Stimulated activated naive CD4-positive, alpha-beta T cell (primary cell): ENCODE results near the gene ANKFY1.

Experiments
- DNase-seq, 6 experiments: peaks; one replicate each; lab custom pipeline; 2025; lab: John Stamatoyannopoulos, UW

ANKFY1 gene

DNA sequence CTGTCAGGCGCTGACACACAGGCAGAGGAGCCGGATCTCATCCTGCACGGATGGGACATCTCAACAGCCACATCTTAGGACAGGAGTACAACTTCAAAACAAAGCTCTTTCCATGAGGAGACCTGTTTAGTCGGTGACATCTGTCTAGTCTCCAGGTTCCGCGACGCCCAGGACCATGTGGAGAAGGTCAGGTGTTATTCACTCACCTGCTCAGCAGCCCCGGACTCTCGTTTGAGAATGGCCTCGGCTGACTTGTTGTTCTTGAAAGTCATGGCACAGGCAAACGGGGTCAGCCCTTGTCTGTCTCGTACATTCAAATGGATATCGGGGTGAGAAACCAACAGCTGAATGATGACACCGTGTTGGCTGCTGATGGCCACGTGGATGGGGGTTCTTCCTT is 85.1 kb downstream of the ANKFY1 start:
- no peak for DNase-seq

DNA sequence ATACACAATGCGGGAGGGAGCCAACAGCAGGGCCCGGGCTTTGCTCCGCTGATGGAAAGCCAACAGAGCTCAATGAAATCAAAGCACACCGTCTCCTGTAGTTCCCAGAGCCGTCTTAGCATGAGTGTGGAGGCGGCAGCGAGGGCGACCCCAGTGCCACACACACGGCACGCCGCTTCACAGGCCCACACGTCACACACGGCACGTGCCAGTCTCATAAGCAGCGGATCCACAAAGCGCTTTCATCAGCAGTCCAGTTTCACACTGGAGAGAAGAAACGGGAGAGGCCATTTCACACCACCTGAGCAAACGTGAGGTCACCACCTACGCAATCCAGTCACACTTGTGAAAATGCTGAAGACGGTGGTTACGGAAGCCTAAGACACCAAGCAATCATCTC is 86.0 kb downstream of the ANKFY1 start:
- DNase-seq = no peak

DNA sequence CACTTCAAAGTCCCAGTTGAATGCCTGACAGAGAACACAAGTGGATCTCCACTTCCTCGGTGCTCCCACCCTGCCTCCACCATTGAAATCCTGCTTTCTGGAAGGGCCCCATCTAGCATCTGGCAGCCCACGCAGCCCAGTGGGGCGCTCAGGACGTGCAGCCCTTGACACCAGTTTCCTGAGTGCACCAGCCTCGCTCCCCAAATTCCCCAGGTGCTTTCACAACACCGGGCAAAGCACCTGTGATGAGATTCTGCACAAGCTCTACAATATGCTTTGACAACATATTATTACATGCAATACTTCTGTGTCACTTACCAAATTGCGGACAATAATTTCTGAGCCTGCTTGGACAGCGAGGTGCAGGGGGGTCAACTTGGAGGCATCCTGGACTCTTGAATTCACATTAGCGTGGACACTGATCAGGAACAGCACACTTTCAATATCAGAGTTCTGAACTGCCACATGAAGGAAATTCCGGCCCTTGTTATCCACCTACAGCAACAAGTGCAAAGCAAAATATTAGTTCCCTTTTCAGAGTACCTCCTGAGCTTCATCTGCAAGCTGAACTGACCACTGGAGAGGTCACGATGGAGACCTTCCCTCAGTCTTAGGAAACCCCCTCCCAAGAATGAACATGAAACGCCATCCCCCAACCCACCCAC is 86.8 kb downstream of the ANKFY1 start:
- peak in 1 of 6 experiments; percentile 16 for DNase-seq

DNA sequence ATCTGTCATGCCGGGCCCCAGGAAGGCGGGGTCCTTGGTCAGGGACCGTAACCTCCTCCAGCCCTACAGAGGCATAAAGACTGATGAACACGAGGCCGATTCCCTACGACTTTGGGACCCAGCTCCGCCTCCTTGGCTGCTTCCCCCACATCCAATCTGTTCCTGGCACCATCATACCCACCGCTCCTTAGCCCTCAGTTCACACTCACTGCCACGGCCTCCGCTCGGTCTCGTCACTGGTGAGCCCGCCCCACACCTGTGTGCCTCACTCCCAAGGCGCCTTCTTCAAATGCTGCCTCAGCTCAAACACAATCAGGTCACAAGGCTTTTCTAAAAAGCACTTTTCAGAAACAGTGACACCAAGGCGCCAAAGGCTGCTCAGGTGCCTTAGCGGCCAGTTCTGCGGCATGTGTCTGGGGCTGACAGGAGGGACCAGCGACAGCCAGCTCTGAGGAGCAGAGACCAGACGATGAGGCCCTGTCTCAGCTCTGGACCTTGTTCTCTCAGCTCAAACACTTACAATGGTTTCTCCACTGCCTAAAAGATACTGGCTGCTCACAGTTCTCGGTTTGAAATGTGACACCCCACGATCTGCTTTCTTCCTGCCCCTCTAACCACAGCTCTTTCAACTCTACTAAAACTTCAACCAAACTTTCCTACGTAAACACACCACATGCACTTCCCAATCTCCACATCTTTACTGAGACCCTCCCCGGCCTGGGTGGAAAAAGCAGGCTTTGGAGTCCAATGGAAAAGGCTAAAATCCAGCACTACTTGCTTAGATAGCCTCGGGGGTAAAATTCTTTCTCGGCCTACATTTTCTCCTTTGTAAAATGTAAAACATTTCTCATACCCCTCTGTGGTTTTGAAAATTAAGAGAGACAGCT is 87.6 kb downstream of the ANKFY1 start:
- peak; percentile 15 to 78 (median 48) for DNase-seq

DNA sequence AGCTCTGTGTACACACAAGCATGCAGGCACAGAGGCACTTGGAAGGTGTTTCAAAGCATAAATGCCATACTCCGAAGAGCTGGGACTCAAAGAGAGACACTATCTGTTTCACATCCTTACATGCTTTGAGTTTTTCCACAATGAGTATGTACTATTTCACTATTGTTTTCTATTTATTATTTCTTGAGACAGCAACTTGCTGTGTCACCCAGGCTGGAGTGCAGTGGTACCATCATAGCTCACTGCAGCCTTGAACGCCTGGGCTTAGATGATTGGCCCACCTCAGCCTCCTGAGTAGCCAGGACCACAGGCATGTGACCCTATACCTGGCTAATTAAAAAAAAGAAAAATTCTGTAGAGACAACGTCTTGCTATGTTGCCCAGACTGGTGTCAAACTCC is 89.2 kb downstream of the ANKFY1 start:
- no peak for DNase-seq

DNA sequence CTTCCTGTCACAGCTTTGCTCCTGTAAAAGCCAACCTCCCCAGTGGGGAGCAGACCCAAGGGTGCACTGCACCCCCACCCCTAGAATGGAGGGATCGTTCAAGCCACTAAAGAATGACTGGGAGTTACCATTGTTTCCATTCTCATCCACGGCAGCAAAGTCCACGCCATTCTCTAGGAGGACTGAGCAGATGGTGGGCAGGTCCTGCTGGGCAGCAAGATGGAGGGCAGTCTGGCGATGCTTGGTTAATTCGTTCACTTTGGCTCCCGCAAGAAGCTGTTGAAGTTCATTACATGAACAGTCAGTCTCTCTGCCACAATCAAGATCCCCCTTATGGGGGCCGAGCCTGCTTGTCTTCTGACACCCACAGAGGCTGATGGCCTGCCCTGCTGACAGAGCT is 90.0 kb downstream of the ANKFY1 start:
- no peak for DNase-seq

DNA sequence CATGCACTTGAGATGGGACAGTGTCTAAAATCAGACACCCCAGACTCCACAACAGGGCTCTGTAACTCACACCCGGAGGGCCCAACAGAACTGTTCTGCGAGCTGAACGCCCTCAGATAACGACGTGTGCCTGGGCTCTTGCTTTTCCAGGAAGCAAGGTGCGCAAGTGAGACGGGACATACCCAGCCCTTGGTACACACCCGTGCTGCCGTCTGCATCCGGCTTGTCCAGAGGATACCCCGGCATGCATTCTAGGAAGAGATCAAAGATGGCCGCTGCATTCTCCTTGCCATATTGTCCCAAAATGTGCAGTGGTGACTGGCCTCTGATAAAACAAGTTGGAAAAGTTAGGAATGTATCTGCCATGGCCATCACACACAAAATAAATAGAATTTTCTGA is 91.4 kb downstream of the ANKFY1 start:
- no peak for DNase-seq

DNA sequence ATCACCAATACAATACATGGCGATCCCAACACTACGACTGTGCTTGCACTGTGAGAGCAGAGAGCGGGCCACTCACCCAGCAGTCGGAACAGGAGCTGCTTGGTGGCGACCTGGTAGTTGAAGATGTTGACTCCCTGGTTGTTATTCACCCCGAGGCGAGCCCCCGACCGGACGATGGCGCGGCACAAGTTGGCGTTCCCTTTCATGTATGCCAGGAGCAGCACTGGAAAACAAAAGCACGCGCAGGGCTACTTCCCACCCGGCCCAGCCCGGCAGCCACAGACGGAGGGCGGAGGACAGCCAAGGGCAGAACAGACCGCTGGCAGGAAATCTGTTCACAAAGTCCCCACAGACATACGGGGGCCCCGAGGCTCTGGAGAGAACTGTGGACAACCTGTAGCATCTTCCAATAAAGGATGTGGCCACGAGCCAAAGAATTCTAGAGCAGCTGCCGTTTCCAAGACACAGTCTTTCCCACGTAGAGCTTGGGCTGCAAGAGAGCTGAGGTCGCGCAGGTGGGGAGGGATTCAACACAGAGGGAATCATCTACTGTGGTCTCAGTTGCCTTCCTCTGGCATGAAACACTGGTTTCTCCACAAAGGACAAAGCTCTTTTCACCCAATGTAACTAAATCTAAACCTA is 93.0 kb downstream of the ANKFY1 start:
- DNase-seq = no peak

DNA sequence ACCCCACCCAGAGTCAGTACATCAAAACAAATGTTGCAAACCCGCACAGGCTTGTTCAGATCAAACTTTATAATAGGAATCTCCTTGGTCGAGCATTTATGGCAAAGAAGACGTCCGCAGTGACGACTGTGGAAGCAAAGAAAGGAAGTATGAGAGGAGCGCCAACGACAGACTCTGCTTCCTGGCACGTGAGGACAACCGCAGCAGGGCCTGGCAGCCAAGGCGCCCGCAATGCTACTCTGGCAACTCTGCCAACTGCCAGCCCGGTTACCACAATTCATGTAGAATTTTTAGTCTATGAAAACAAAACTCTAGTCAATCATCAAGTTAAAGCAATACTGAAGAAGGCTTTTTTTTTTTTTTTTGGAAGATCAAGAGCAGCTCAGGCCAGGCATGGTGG is 96.0 kb downstream of the ANKFY1 start:
- DNase-seq = peak in 5 of 6 experiments; percentile 12 to 67 (median 39)

DNA sequence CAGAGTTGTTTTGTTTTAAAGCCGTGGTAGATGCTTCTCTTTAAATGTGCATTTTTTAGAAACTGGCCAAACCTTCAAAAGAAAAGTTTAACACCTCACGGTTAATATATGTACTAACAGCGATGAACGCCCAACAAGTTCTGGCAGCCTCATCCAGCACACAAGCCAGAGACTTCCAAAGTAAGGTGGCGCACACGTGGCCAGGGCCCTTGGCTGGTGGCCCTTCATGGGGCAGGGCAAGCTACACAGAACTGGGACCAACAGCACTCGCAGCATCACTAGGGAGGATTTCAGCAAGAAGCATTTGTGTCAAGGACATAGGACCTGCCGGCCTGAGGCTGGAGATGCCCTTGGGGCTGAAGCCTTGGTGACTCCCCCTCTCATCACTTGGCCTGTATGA is 97.4 kb downstream of the ANKFY1 start:
- DNase-seq = no peak

DNA sequence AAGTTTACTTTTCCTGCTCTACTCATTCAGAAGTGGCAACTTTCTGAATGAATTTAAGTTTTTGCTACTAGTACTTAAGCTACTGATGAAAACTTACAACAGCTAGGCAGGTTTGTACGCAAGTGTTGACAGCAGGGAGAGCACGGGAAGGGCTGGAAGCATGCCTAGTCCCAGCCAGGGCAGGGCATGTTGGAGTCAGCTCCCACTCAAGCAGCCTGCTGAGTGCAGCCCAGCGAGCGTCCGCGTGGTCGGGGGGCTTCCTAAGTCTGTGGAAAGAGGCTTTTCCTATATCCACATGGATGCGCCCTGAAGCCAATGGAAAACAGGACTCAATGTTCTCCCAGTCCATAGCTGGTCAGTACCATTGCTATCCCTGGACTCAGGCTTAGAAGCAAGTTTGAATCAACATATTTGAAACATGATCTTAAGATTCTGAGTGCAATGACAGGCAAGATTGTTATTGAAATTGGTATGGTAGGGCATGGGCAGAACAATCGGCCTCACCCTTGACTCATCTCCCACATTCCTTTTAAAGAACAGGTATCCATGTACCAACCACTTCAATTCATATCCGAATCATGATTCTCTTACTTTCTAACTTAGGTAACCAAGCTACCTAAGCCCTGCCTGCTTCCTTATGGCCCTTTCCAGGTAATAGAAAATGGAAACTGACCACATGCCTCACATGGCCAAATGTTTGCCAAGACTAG is 98.3 kb downstream of the ANKFY1 start:
- no peak for DNase-seq

DNA sequence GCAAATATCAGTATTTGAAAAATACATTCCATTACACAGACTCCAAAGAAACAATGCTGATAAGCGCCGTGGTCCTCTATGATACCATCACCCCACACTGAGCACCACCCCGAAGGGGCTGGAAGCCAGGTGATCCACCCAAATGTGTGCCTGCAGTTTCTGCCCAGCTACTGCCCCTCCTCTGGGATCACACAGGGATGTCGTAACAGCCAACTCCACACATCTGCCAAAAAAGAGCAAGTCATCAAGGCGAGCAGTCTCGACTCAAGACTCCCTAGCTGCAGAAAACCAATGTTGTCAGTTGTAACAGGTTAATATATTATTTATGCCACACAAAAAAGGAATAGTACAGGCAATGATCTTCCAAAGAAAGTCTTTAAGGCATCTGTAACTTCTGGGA is 99.8 kb downstream of the ANKFY1 start:
- no peak for DNase-seq

DNA sequence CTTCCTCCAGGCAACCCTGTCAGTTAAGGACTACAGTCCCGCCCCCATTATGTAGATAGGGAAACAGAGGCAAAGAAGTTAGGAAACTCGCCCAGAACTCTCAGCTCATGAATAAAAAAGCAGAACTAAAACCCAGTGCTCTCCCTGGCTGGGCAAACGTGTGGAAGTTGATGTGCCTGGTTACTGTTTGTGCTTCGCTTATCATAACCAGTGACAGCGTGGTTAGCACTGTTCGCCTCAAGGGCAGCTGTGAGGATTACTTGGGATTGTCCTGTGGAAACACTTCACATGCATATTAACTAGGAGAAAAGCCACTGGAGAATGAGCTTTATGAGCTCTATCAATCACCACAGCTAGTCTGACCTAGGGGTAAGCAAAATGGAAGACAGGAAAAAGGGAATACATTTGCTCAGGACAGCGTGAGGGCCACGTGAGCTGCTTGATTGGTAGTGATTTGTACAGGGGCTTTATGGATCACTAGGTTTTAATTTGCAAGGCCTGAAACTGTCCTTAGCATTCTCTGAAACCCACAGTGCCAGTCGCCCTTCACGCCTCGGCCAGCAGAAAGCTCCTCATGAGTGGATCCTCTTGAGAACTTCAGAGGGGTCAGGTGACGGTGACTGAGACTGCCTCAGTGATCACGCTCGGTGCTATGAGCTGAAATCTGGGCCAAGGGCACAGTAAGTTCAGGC is 100.9 kb downstream of the ANKFY1 start:
- no peak for DNase-seq

DNA sequence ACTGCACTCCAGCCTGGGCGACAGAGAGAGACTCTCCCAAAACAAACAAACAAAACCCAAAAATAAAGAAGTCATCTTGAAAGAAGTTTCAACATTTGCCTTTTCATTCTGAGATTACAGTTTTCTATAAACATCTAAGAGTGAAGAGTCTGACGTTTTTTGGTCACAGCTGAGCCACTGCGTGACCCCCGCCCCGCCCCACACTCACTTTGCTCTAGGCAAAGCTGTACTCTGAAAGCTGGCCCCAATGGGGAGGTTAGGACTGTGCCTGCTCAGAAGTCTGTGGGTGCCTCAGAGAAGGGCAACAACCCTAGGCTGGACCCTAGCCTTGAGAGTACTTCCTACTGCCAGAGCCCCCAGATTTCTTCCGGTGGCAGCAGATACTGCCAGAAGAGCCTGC is 101.5 kb downstream of the ANKFY1 start:
- no peak for DNase-seq

DNA sequence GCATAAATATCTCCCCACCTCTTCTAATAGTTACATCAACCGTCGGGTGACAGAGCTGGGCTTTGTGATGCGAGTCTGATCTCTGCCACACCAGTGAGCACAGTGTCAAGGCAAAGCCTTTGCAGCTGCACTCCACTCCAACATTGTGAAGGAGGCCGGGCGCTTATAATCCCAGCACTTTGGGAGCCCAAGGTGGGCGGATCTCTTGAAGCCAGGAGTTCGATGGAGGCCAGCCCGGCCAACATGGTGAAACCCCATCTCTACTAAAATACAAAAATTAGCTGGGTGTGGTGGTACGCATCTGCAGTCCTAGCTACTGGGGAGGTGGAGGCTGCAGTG is 101.8 kb downstream of the ANKFY1 start:
- no peak for DNase-seq

DNA sequence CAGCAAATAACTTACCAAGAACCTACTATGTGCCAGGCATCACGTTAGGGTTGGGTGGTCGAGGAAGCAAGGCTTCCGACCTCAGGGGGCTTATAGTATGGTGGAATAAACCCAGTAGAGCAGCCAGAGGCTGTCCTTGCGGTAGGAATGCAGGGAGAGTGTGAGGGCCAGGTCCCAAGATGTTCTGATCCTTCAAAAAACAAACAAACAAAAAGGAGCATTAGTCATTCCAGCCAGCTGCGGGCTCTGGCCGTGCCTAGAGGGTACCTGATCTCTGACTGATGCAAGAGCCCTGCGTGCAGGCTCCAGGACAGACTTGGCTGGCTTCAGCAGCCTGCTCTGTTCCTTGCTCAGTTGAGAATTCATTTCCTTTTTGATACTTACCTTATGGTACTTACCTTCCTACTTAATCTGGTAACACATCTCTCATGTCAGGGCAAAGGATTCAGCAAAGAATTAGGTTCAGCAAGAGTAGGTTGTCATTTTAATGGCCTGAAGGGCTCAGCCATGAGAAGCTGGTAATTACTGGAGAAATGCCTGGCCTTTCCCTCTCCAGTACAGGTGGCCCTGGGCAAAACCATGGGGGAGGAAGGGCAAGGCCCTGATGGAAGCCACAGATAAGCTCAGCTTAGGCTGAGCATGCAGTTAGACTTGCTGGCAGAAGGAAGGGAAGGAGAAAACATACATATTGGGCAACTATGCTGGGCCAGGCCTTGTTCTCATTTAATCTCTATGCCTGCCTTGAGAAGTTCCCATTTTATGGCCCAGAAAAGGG is 102.4 kb downstream of the ANKFY1 start:
- DNase-seq = no peak

DNA sequence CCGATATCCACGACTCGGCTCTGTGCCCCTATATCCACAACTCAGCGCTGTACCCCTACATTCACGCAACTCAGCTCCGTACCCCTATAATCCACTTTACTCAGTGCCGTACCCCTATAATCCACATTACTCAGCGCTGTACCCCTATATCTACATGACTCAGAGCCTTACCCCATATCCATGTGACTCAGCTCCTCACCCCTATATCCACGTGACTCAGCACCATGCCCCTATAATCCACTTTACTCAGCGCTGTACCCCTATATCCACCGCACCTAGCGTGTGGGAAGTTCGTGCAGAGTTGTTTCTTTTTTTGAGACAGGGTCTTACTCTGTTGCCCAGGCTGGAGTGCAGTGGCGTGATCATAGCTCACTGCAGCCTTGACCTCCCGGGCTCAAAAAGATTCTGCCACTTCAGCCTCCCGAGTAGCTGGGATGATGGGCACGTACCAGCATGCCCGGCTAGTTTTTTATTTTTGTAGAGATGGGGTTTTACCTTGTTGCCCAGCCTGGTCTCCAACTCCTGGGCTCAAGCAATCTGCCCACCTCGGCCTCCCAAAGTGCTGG is 103.4 kb downstream of the ANKFY1 start:
- DNase-seq = no peak

DNA sequence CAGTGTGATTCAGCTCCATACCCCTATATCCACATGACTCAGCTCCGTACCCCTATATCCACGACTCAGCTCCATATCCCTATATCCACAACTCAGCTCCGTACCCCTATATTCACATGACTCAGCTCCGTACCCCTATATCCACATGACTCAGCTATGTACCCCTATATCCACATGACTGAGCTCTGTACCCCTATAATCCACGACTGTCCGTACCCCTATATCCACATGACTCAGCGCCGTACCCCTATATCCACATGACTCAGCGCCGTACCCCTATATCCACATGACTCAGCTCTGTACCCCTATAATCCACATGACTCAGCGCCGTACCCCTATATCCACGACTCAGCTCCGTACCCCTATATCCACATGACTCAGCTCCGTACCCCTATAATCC is 104.0 kb downstream of the ANKFY1 start:
- DNase-seq = no peak

DNA sequence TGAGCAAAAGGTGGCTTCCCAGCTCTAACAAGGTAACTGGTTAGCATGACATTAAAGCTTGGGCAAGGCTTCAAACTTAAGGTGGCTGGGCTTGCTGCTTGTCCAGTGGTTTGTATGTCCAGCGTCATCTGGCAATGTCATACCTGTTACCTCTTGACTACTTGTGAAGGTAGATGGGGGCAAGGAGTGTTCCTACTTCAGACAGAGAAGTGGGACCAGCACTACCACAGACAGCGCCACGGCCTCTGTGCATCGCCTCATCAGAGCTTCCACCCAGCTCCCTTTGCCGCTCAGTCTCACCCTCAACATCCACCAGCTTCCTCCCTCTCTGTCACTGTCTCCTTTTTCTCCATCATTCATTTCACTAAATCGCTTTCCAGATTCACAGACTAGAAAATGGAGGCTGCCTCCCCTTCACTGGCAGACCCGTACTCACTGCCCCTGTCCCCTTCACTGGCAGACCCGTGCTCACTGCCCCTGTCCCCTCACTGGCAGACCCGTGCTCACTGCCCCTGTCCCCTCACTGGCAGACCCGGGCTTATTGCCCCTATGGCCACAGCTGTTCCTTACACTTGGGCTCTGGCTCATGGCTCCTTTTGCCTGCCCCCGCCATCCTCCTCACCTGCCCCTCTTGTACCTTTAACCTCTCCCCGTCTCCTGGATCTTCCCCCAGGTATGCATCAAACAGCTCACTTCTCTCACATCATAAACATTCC is 106.0 kb downstream of the ANKFY1 start:
- DNase-seq = no peak

DNA sequence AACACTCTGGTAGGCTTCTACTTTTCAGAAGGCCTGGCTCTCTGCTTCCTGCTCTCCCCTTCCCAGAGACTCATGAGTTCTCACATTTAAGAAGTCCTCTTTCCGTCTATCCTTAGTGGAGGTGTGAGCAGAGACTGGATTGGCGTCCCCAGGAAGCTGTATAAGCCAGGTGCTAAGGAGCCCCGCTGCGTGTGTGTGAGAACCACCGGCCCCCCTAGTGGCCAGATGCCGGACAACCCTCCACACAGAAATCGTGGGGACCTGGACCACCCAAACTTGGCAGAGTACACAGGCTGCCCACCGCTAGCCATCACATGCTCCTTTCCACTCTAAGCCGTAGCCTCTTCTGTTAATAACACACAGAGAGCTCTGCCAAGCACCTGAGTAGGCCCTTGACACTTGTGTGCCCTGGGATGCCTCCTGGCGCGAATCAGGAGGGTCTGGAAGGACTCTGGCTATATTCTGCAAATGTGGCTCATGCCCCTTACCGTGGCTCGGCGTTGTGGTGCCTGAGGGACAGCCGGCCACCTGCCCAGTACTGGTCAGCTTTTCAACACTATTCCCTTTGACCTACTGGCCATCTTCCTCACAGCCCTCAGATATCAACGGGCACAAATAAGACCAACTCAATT is 106.9 kb downstream of the ANKFY1 start:
- no peak for DNase-seq
